SK-N-SH (cell line): ENCODE results near the gene ZNF579.

Experiments used
- ELF1 ChIP-seq: IDR thresholded peaks from 2 replicates; pipeline ENCODE4 v1.4.0; 2012
- EP300 ChIP-seq, 2 experiments: IDR thresholded peaks; 2 replicates each; pipeline versions ENCODE4 v1.4.0 to v1.6.1; 2012; ENCODE audit warnings: borderline replicate concordance in 1 of 2, low read depth in 1 of 2, low read length in 1 of 2
- FOXM1 ChIP-seq: IDR thresholded peaks from 2 replicates; pipeline ENCODE4 v1.4.0; 2012; ENCODE audit warnings: low read depth, mild to moderate bottlenecking
- MXI1 ChIP-seq: IDR thresholded peaks from 2 replicates; pipeline ENCODE4 v1.6.1; 2012; ENCODE audit warnings: mild to moderate bottlenecking, low read depth, low read length, improper control_type of control experiment
- NRF1 ChIP-seq: IDR thresholded peaks from 2 replicates; pipeline ENCODE4 v1.6.1; 2012; ENCODE audit warnings: low read depth, mild to moderate bottlenecking, low read length
- RFX5 ChIP-seq: IDR thresholded peaks from 2 replicates; pipeline ENCODE4 v1.6.1; 2012; ENCODE audit warnings: mild to moderate bottlenecking, improper control_type of control experiment, low read length
- RXRA ChIP-seq: IDR thresholded peaks from 2 replicates; pipeline ENCODE4 v1.4.0; 2012; ENCODE audit warnings: low read depth, mild to moderate bottlenecking, borderline replicate concordance
- TAF1 ChIP-seq: IDR thresholded peaks from 2 replicates; pipeline ENCODE4 v1.6.1; 2012; ENCODE audit warnings: low read depth, mild to moderate bottlenecking, low read length, moderate library complexity, borderline replicate concordance
- TCF12 ChIP-seq: IDR thresholded peaks from 2 replicates; pipeline ENCODE4 v1.4.0; 2012
- TF ChIP-seq, protein P1 (sequence below): fragments of 200-600 bp; sonication (generic); IDR thresholded peaks from 2 replicates; pipeline ENCODE4 v1.6.1; 2017; ENCODE audit warnings: antibody characterized with exemption, mild to moderate bottlenecking, moderate library complexity
- TF ChIP-seq, protein P2 (sequence below): IDR thresholded peaks from 2 replicates; pipeline ENCODE4 v1.6.1; 2012; ENCODE audit warnings: mild to moderate bottlenecking, low read depth, low read length, moderate library complexity
- TF ChIP-seq, protein P3 (sequence below): fragments of 150-350 bp; IDR thresholded peaks from 2 replicates; pipeline ENCODE4 v1.6.1; 2017; ENCODE audit warnings: antibody characterized with exemption, low read length, low read depth, borderline replicate concordance

DNA sequence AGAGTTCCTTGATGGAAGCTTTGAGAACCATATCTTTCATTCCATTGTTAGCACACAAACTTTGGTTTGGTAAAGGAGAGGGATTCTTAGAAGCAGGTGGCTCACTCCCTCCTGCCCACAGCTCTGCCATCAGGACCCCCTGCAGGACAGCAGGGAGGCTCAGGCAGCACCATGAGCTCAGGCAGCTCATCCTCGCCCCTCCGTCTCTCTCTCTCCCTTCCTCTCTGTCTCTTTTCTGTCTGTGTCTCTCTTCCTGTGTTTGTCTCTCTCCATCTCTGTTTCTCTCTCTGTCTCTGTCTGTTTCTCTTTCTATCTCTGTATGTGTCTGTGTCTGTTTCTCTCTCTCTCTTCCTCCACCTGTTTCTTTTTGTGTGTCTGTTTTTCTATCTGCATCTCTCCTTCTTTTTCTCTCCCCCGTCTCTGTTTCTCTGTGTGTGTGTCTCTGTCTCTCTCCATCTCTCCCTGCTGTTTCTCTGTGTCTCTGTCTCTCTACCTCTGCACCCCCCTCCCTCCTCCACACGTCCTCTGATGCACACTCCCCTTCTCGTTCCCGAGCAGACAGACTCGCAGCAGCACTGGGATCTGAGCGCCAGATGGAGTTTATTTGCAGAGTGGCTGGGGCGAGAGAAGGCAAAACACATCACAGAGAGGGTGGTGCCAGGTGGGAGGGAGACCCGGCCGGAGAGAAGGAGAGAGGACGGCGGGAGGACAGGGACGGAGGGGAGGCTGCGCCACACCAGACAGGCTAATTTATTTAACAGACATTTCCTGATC, 52.4 kb downstream of the ZNF579 start:
- TF ChIP-seq, protein P1, sequence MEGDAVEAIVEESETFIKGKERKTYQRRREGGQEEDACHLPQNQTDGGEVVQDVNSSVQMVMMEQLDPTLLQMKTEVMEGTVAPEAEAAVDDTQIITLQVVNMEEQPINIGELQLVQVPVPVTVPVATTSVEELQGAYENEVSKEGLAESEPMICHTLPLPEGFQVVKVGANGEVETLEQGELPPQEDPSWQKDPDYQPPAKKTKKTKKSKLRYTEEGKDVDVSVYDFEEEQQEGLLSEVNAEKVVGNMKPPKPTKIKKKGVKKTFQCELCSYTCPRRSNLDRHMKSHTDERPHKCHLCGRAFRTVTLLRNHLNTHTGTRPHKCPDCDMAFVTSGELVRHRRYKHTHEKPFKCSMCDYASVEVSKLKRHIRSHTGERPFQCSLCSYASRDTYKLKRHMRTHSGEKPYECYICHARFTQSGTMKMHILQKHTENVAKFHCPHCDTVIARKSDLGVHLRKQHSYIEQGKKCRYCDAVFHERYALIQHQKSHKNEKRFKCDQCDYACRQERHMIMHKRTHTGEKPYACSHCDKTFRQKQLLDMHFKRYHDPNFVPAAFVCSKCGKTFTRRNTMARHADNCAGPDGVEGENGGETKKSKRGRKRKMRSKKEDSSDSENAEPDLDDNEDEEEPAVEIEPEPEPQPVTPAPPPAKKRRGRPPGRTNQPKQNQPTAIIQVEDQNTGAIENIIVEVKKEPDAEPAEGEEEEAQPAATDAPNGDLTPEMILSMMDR = no peak
- TF ChIP-seq EP300 (IDR thresholded peaks at IDR 0.05; ENCODE audit: borderline replicate concordance in 1 of 2, low read depth in 1 of 2, low read length in 1 of 2) (0 out of 4 replicates have a peak, but pooled peaks of 1 of the 2 experiments have one; percentile 25), MXI1 (no peak; the same call in 1 of the 2 replicates), ELF1 (no peak), RFX5 (no peak), FOXM1 (no peak), NRF1 (no peak), RXRA (no peak), TCF12 (no peak), TAF1 (no peak)
- TF ChIP-seq, protein P2, sequence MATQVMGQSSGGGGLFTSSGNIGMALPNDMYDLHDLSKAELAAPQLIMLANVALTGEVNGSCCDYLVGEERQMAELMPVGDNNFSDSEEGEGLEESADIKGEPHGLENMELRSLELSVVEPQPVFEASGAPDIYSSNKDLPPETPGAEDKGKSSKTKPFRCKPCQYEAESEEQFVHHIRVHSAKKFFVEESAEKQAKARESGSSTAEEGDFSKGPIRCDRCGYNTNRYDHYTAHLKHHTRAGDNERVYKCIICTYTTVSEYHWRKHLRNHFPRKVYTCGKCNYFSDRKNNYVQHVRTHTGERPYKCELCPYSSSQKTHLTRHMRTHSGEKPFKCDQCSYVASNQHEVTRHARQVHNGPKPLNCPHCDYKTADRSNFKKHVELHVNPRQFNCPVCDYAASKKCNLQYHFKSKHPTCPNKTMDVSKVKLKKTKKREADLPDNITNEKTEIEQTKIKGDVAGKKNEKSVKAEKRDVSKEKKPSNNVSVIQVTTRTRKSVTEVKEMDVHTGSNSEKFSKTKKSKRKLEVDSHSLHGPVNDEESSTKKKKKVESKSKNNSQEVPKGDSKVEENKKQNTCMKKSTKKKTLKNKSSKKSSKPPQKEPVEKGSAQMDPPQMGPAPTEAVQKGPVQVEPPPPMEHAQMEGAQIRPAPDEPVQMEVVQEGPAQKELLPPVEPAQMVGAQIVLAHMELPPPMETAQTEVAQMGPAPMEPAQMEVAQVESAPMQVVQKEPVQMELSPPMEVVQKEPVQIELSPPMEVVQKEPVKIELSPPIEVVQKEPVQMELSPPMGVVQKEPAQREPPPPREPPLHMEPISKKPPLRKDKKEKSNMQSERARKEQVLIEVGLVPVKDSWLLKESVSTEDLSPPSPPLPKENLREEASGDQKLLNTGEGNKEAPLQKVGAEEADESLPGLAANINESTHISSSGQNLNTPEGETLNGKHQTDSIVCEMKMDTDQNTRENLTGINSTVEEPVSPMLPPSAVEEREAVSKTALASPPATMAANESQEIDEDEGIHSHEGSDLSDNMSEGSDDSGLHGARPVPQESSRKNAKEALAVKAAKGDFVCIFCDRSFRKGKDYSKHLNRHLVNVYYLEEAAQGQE = no peak
- TF ChIP-seq, protein P3, sequence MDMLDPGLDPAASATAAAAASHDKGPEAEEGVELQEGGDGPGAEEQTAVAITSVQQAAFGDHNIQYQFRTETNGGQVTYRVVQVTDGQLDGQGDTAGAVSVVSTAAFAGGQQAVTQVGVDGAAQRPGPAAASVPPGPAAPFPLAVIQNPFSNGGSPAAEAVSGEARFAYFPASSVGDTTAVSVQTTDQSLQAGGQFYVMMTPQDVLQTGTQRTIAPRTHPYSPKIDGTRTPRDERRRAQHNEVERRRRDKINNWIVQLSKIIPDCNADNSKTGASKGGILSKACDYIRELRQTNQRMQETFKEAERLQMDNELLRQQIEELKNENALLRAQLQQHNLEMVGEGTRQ = no peak
